Esophagus squamous epithelium (tissue), 5 donors: ENCODE measurements around the gene OR2F1. TPM values are rescaled to one million over a fixed set of nuclear protein-coding genes. Genes with fewer than 3 reads are reported as not detected.

Experiments used
- DNase-seq: peaks from one replicate; lab custom pipeline; 2025; lab: John Stamatoyannopoulos, UW
- H3K27ac ChIP-seq, 4 donors: fragments of 200-600 bp; sonication (generic); one replicate each; pipeline ENCODE4 v1.5.1; 2016 to 2019; ENCODE audit warnings: mild to moderate bottlenecking in 1 of 4
- H3K27me3 ChIP-seq, 4 donors: fragments of 200-600 bp; sonication (generic); 1 replicate in 3 of 4; 2 replicates in 1 of 4; pipeline versions ENCODE4 v1.5.1 to v1.6.0; 2017 to 2021; ENCODE audit warnings: antibody characterized with exemption in 1 of 4
- H3K36me3 ChIP-seq, 3 donors: fragments of 200-600 bp; sonication (generic); one replicate each; pipeline ENCODE4 v1.5.1; 2016 to 2019
- H3K4me1 ChIP-seq, 3 donors: fragments of 200-600 bp; sonication (generic); one replicate each; pipeline ENCODE4 v1.5.1; 2017 to 2019
- H3K4me3 ChIP-seq, 4 donors: fragments of 200-600 bp; sonication (generic); 1 replicate in 3 of 4; 2 replicates in 1 of 4; pipeline ENCODE4 v1.5.1; 2016 to 2019; ENCODE audit warnings: mild to moderate bottlenecking in 2 of 4, moderate library complexity in 1 of 4
- H3K9me3 ChIP-seq, 3 donors: fragments of 200-600 bp; sonication (generic); one replicate each; pipeline ENCODE4 v1.5.1; 2016 to 2019
- CTCF ChIP-seq, 6 experiments: fragments of 450-650 bp in 4 of 6; fragments of 200-600 bp in 2 of 6; sonication (generic) in 2 of 6; IDR thresholded peaks; one replicate each; pipeline ENCODE4 v1.5.1; 2016 to 2019; ENCODE audit warnings: antibody characterized with exemption in 6 of 6, mild to moderate bottlenecking in 4 of 6, moderate library complexity in 4 of 6
- POLR2A ChIP-seq, 4 donors: fragments of 450-650 bp; IDR thresholded peaks; one replicate each; pipeline ENCODE4 v1.6.1; 2017; ENCODE audit warnings: antibody characterized with exemption in 4 of 4, mild to moderate bottlenecking in 4 of 4, moderate library complexity in 3 of 4
- WGBS, 2 donors: methylation state at CpG; one replicate each; pipeline ENCODE4 v1.1.5; 2018; 5-methylcytosine and 5-hydroxymethylcytosine counted together
- intact Hi-C: fragments of 100-400 bp; cut with DNase I; formaldehyde crosslinking; loops from one replicate; pipeline ENCODE4 v1.15.0; 2022
- total RNA-seq, 4 donors: library from RNA; depleted of rRNA; stranded (reverse); fragments of >200 nt; gene quantifications; one replicate each; pipeline ENCODE4 v1.1.0, GENCODE V29; 2016
- donor health status: DM: yes; HTN: yes; CAD: no.

Gene OR2F1
- total RNA-seq, 4 donors from 2014 or later = not detected

- Histone ChIP-seq H3K27ac (no peak overlapping the region), H3K4me3 (no peak overlapping the region), H3K27me3 (no peaks in the 10 kb centered on the region), H3K9me3 (no peaks in the 10 kb centered on the region), H3K36me3 (no peaks in the 10 kb centered on the region), H3K4me1 (no peaks in the 10 kb centered on the region)
- no peak for DNase-seq
- TF ChIP-seq POLR2A (IDR thresholded peaks at IDR 0.05) = no peak
- TF ChIP-seq CTCF (IDR thresholded peaks at IDR 0.05) = no peak
- 65 to 72% methylated on average over 4 of the region's 4 CpGs for WGBS, 2 donors
- intact Hi-C loops = no loop called here
Measured at GRCh38 chr7:143936087-143937009, 18.3 kb upstream of the OR2F1 start.

GRCh38 chr7:143938379-143939243, 16.0 kb upstream of the OR2F1 start:
- Histone ChIP-seq H3K27me3 (no peaks in the 10 kb centered on the region), H3K27ac (no peak overlapping the region), H3K4me1 (no peaks in the 10 kb centered on the region), H3K36me3 (no peaks in the 10 kb centered on the region), H3K4me3 (no peak overlapping the region), H3K9me3 (no peaks in the 10 kb centered on the region)
- 50 to 61% methylated on average over 5 of the region's 5 CpGs for WGBS, 2 donors
- DNase-seq = no peak
- intact Hi-C loops = no loop called here
- TF ChIP-seq POLR2A (IDR thresholded peaks at IDR 0.05) = no peak

GRCh38 chr7:143945423-143945822, 9.2 kb upstream of the OR2F1 start:
- Histone ChIP-seq H3K9me3 (no peaks in the 10 kb centered on the region), H3K27me3 (no peaks in the 10 kb centered on the region), H3K27ac (no peak overlapping the region), H3K4me1 (no peaks in the 10 kb centered on the region), H3K4me3 (no peak overlapping the region), H3K36me3 (no peaks in the 10 kb centered on the region)
- DNase-seq = no peak
- TF ChIP-seq POLR2A (IDR thresholded peaks at IDR 0.05) = no peak
- no peak for TF ChIP-seq CTCF (IDR thresholded peaks at IDR 0.05)
- 84 to 93% methylated on average over 4 of the region's 4 CpGs for WGBS, 2 donors
- intact Hi-C loops = no loop called here

- Histone ChIP-seq H3K4me3 (no peak overlapping the region), H3K9me3 (no peaks in the 10 kb centered on the region), H3K4me1 (no peaks in the 10 kb centered on the region), H3K27me3 (no peaks in the 10 kb centered on the region), H3K27ac (no peak overlapping the region), H3K36me3 (no peaks in the 10 kb centered on the region)
- DNase-seq = no peak
- no peak for TF ChIP-seq CTCF (IDR thresholded peaks at IDR 0.05)
- no peak for TF ChIP-seq POLR2A (IDR thresholded peaks at IDR 0.05)
- intact Hi-C loops = no loop called here
- WGBS, 2 donors = 61 to 68% methylated on average over 2 of the region's 2 CpGs
Measured at GRCh38 chr7:143947111-143947510, 7.5 kb upstream of the OR2F1 start.

GRCh38 chr7:143948733-143949132, 5.9 kb upstream of the OR2F1 start:
- TF ChIP-seq POLR2A (IDR thresholded peaks at IDR 0.05) (no peak), CTCF (IDR thresholded peaks at IDR 0.05) (no peak)
- Histone ChIP-seq H3K36me3 (no peaks in the 10 kb centered on the region), H3K27me3 (no peaks in the 10 kb centered on the region), H3K9me3 (no peaks in the 10 kb centered on the region), H3K4me3 (no peak overlapping the region), H3K4me1 (no peaks in the 10 kb centered on the region), H3K27ac (no peak overlapping the region)
- DNase-seq = no peak
- intact Hi-C loops = no loop called here
- WGBS, 2 donors = 49 to 57% methylated on average over 2 of the region's 2 CpGs
